T-helper 1 cell treated with Interleukin-12 subunit alpha and Interleukin-12 subunit beta and Interleukin-4 antibody, amounts not matched to agents 30 ng/mL and 1 ng/mL, for 36 hours (primary cell): Measurements from ENCODE around the gene UBQLN4. TPM values are rescaled to one million over a fixed set of nuclear protein-coding genes. Genes with fewer than 3 reads are reported as not detected.

Experiments
- total RNA-seq: library from RNA; stranded (reverse); gene quantifications from 2 replicates; pipeline ENCODE4 v1.2.3, GENCODE V29; 2022

The UBQLN4 gene
- total RNA-seq, 1 donor from 2014 or later: 39.0 TPM

Other genes with a start within 250 kb of the UBQLN4 start
- gene GON4L, start 196.6 kb downstream of the UBQLN4 start, total RNA-seq: 85.8 and 90.6 TPM in 2 replicates
- 38.3 and 38.8 TPM in 2 replicates for gene SYT11, start 194.2 kb downstream of the UBQLN4 start, total RNA-seq
- 27.5 and 33.1 TPM in 2 replicates for gene RIT1, start 142.4 kb downstream of the UBQLN4 start, total RNA-seq
- gene KHDC4, start 119.4 kb downstream of the UBQLN4 start, total RNA-seq: 67.8 and 70.6 TPM in 2 replicates
- not detected in 2 replicates for gene RXFP4, start 112.2 kb downstream of the UBQLN4 start, total RNA-seq
- 181 and 188 TPM in 2 replicates for gene ARHGEF2, start 75.3 kb downstream of the UBQLN4 start, total RNA-seq
- 278 and 281 TPM in 2 replicates for gene SSR2, start 32.8 kb downstream of the UBQLN4 start, total RNA-seq
- 62.0 and 62.1 TPM in 2 replicates for gene LAMTOR2, start 984 bp upstream of the UBQLN4 start, total RNA-seq
- 0.56 TPM in 1 of 2 replicates, not detected in the other for gene RAB25, start 7.4 kb upstream of the UBQLN4 start, total RNA-seq
- 0.07 TPM in 1 of 2 replicates, not detected in the other for gene MEX3A, start 28.7 kb upstream of the UBQLN4 start, total RNA-seq
- 32.7 and 33.3 TPM in 2 replicates for gene LMNA, start 60.9 kb upstream of the UBQLN4 start, total RNA-seq
- gene SEMA4A, start 99.8 kb upstream of the UBQLN4 start, total RNA-seq: 4.6 and 5.1 TPM in 2 replicates
- 41.9 and 46.5 TPM in 2 replicates for gene SLC25A44, start 140.3 kb upstream of the UBQLN4 start, total RNA-seq
- gene PMF1, start 159.2 kb upstream of the UBQLN4 start, total RNA-seq: 83.8 and 87.8 TPM in 2 replicates
- gene BGLAP, start 188.4 kb upstream of the UBQLN4 start, total RNA-seq: 1.6 and 1.9 TPM in 2 replicates
- 5.7 and 8.3 TPM in 2 replicates for gene PAQR6, start 194.3 kb upstream of the UBQLN4 start, total RNA-seq
- 70.6 and 71.5 TPM in 2 replicates for gene SMG5, start 229.0 kb upstream of the UBQLN4 start, total RNA-seq
- 8.4 and 8.5 TPM in 2 replicates for gene TMEM79, start 230.5 kb upstream of the UBQLN4 start, total RNA-seq
- 37.5 and 45.2 TPM in 2 replicates for gene GLMP, start 241.9 kb upstream of the UBQLN4 start, total RNA-seq
- not detected in 2 replicates for gene VHLL, start 245.5 kb upstream of the UBQLN4 start, total RNA-seq